Activated B cell treated with CpG ODN at 0.5 μM for 24 hours (primary cell): ENCODE measurements around the gene DGKK. TPM values are rescaled to one million over a fixed set of nuclear protein-coding genes. Genes with fewer than 3 reads are reported as not detected.
"Not testable (repeated sequence)": the region's sequence is repeated elsewhere in the genome, so short reads cannot be mapped to it uniquely, and the experiment has no call there.

Experiments used
- ATAC-seq: fragments of 200-7000 bp; cut with Tn5 transposase; one replicate; pipeline ENCODE4 v1.10.0; 2021; ENCODE audit warnings: low read depth, mild to moderate bottlenecking, moderate library complexity
- CTCF ChIA-PET: fragments of 350-600 bp; sonication (Branson Sonifier 250); formaldehyde crosslinking; loops from one replicate; lab custom pipeline; 2021; ENCODE audit warnings: antibody characterized with exemption; lab: Charles Lee
- POLR2A ChIA-PET: fragments of 350-600 bp; sonication (Branson Sonifier 250); formaldehyde crosslinking; loops from one replicate; lab custom pipeline; 2021; ENCODE audit warnings: antibody characterized with exemption; lab: Charles Lee
- DNase-seq: peaks from one replicate; pipeline ENCODE4 v3.0.0; 2022
- H3K27ac Mint-ChIP-seq: one replicate; pipeline ENCODE4 v1.8.0; 2020; ENCODE audit warnings: mixed read lengths
- H3K27me3 Mint-ChIP-seq: one replicate; pipeline ENCODE4 v1.8.0; 2021; ENCODE audit warnings: mixed read lengths
- H3K36me3 Mint-ChIP-seq: one replicate; pipeline ENCODE4 v1.8.0; 2021; ENCODE audit warnings: low read depth, mixed read lengths
- H3K4me1 Mint-ChIP-seq: one replicate; pipeline ENCODE4 v1.8.0; 2021; ENCODE audit warnings: mixed read lengths
- H3K4me3 Mint-ChIP-seq: one replicate; pipeline ENCODE4 v1.8.0; 2020; ENCODE audit warnings: mild to moderate bottlenecking, mixed read lengths
- H3K9me3 Mint-ChIP-seq: one replicate; pipeline ENCODE4 v1.8.0; 2020; ENCODE audit warnings: mixed read lengths
- CTCF ChIP-seq: fragments of 200-600 bp; IDR thresholded peaks from one replicate; pipeline ENCODE4 v1.8.0; 2022; ENCODE audit warnings: antibody characterized with exemption, mild to moderate bottlenecking
- intact Hi-C: fragments of 100-400 bp; cut with micrococcal nuclease; formaldehyde crosslinking; loops from one replicate; pipeline ENCODE4 v1.15.1; 2024
- total RNA-seq: library from RNA; stranded (reverse); gene quantifications from 2 replicates; pipeline ENCODE4 v1.2.3, GENCODE V29; 2022

Gene DGKK
- total RNA-seq, 1 donor from 2014 or later: not detected

DNA sequence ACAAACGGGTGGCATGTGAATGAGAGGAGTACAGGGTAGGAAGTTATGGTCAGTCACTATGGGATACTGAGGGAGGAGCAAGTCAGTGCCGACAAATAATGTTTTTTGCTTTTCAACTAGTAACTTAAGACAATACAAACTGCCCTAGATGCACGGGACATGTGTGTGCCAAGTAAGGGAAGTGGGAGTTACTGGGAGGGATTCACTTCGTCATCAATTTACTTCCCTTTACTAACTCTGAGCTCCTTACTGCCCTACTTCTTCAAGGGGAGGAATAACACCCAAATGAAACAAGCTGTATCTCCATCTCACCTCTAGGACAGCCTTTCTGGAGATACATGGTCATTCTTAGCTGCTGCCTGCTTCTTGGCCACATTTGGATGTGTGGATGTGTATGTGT is 97.7 kb downstream of the DGKK start:
- DNase-seq (no peak), ATAC-seq (no peak)
- Mint-ChIP-seq H3K36me3 (no peaks in the 10 kb centered on the region), H3K27me3 (no peaks in the 10 kb centered on the region), H3K27ac (no peak overlapping the region), H3K4me3 (no peak overlapping the region), H3K9me3 (no peaks in the 10 kb centered on the region), H3K4me1 (no peaks in the 10 kb centered on the region)
- intact Hi-C loops: no loop called here
- ChIA-PET CTCF (no interaction called here), POLR2A (no interaction called here)
- TF ChIP-seq CTCF: no peak

DNA sequence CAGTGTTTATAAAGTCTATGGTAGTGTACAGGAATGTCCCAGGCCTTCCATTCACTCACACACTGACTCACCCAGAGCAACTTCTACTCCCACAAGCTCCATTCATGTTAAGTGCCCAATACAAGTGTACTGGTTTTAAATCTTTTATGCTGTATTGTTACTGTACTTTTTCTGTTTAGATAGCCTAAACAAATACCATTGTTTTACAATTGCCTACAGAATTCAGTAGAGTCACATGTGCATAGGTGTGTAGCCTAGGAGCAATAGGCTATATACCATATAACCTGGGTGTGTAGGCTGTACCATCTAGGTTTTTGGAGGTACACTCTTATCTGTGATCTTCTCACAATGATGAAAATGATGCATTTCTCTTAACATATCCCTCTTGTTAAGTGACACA is 126.7 kb downstream of the DGKK start:
- no peak for TF ChIP-seq CTCF
- ATAC-seq: no peak
- CTCF ChIA-PET: no interaction called here
- intact Hi-C loops: no loop called here
- Mint-ChIP-seq H3K27ac (no peak overlapping the region), H3K36me3 (no peaks in the 10 kb centered on the region), H3K4me1 (no peaks in the 10 kb centered on the region), H3K9me3 (no peaks in the 10 kb centered on the region), H3K4me3 (no peak overlapping the region), H3K27me3 (no peaks in the 10 kb centered on the region)
- POLR2A ChIA-PET: no interaction called here
- no peak for DNase-seq

DNA sequence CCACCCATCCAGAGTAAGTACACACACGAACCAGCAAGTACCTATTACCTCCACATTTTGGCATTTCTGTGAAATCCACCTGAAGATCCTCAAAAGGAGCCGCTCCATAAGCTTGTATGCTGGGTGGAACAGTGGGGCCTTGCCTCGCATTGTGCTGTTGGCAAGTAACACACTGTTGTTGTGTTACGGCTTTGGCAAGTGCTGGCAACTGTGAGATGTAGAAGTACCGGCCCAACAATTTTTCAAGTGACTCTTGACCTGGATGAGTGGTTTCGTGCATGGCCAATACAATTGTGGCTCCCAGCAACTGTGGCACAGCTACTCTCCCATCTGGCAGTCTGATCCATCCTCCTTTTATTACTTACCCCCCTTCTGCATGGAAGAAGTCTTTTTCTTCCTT is 137.3 kb downstream of the DGKK start:
- no peaks in the 10 kb centered on the region for H3K4me1 Mint-ChIP-seq
- no peak overlapping the region for H3K4me3 Mint-ChIP-seq
- H3K9me3 Mint-ChIP-seq: peaks cover 3% of the 10 kb centered on the region
- H3K27me3 Mint-ChIP-seq: peaks cover 2% of the 10 kb centered on the region
- H3K36me3 Mint-ChIP-seq: no peaks in the 10 kb centered on the region
- ChIA-PET CTCF (no interaction called here), POLR2A (no interaction called here)
- DNase-seq (no peak), ATAC-seq (no peak)
- TF ChIP-seq CTCF: no peak
- no peak overlapping the region for H3K27ac Mint-ChIP-seq
- intact Hi-C loops: loop anchor here (5.0 kb wide), 1 partner anchor 416 kb away; no protein-coding TSS in a partner anchor

DNA sequence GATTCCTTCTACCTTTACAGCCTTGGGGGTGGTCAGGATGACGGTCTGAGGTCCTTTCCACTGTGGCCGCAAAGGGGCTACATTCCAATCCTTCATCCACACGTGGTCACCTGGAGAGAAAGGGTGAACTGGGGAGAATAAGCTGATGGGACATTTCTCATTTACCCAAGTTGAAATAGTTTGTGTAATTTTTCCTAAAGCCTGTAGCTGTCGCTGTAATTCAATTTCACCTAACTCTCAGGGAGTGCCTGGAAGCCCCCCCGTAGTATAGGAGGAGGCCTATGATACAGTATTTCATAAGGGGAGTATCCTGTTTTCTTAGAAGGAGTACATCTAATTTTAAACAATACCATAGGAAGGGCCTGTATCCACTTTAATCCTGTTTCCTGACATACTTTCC is 138.0 kb downstream of the DGKK start:
- POLR2A ChIA-PET: interaction anchor here (0.6 kb wide), 1 partner anchor 117 kb away, joined by 7 read pairs; no protein-coding TSS in a partner anchor
- ATAC-seq, H3K36me3 Mint-ChIP-seq, DNase-seq, H3K27ac Mint-ChIP-seq, H3K4me1 Mint-ChIP-seq, H3K27me3 Mint-ChIP-seq, H3K9me3 Mint-ChIP-seq, H3K4me3 Mint-ChIP-seq, CTCF ChIA-PET: not testable (repeated sequence)
- intact Hi-C loops: loop anchor here (5.0 kb wide), 1 partner anchor 415 kb away; no protein-coding TSS in a partner anchor

DNA sequence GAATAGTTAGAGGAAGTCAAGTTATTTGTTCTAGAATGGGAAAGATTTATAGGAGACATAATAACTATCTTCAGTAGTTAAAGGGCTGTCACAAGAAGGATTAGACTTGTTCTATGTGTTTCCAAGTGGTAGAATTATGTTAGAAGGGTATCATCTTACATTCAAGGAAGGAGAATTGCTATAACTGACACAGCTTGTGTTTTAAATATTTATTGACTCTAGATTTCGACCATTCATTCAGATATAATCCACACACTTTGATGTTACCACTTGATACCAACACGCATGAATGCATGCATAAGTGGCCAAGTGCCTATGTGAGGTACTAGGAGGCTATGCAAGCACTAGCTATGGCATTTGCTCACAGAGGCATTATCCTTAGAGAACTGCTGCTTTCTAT is 143.4 kb downstream of the DGKK start:
- no peaks in the 10 kb centered on the region for H3K9me3 Mint-ChIP-seq
- no peak overlapping the region for H3K4me3 Mint-ChIP-seq
- no peak for DNase-seq
- H3K4me1 Mint-ChIP-seq: no peaks in the 10 kb centered on the region
- peaks cover 2% of the 10 kb centered on the region for H3K27me3 Mint-ChIP-seq
- no peak for ATAC-seq
- POLR2A ChIA-PET: no interaction called here
- TF ChIP-seq CTCF: no peak
- H3K36me3 Mint-ChIP-seq: no peaks in the 10 kb centered on the region
- intact Hi-C loops: no loop called here
- CTCF ChIA-PET: no interaction called here
- no peak overlapping the region for H3K27ac Mint-ChIP-seq
